PC-3 (cell line): ENCODE measurements around the gene ANKMY2. TPM values are rescaled to one million over a fixed set of nuclear protein-coding genes. Genes with fewer than 3 reads are reported as not detected.

Source experiments
- ATAC-seq: fragments of 200-7000 bp; cut with Tn5 transposase; 2 replicates; pipeline ENCODE4 v1.9.1; 2020; ENCODE audit warnings: mild to moderate bottlenecking, moderate library complexity
- BruUV-seq: library from RNA; stranded (reverse); fragments of 400-500 nt; replicated peaks from 2 replicates; lab custom pipeline; 2021; lab: Mats Ljungman, UMichigan
- CTCF ChIA-PET: fragments of 300-600 bp; sonication (Branson Sonifier 250); formaldehyde crosslinking; loops from one replicate; lab custom pipeline; 2022; ENCODE audit warnings: antibody characterized with exemption; lab: Charles Lee
- POLR2A ChIA-PET: fragments of 300-600 bp; sonication (Branson Sonifier 250); formaldehyde crosslinking; loops from one replicate; lab custom pipeline; 2022; ENCODE audit warnings: antibody characterized with exemption; ENCODE audit not compliant: unreplicated experiment; lab: Charles Lee
- DNase-seq: peaks from one replicate; pipeline ENCODE4 v3.0.0-alpha.2; 2015
- H2AFZ ChIP-seq: fragments of 300-600 bp; sonication (generic); 2 replicates; pipeline ENCODE4 v1.6.0; 2016; ENCODE audit warnings: antibody characterized with exemption, low read length
- H3F3A ChIP-seq: fragments of 300-600 bp; sonication (generic); one replicate; pipeline ENCODE4 v1.6.0; 2017; ENCODE audit warnings: antibody characterized with exemption, low read length, control low read depth, mild to moderate bottlenecking; ENCODE audit not compliant: unreplicated experiment
- H3K27ac ChIP-seq: fragments of 300-600 bp; sonication (generic); 2 replicates; pipeline ENCODE4 v1.5.1; 2016; ENCODE audit warnings: mild to moderate bottlenecking, low read length
- H3K27me3 ChIP-seq: fragments of 300-600 bp; sonication (generic); 2 replicates; pipeline ENCODE4 v1.6.1; 2016; ENCODE audit warnings: low read length, mixed read lengths
- H3K36me3 ChIP-seq: fragments of 300-600 bp; sonication (generic); 2 replicates; pipeline ENCODE4 v1.6.1; 2016; ENCODE audit warnings: low read depth, mixed run types, low read length, mixed read lengths
- H3K4me1 ChIP-seq: fragments of 300-600 bp; sonication (generic); 2 replicates; pipeline ENCODE4 v1.5.1; 2016; ENCODE audit warnings: low read length; ENCODE audit not compliant: insufficient read depth
- H3K4me2 ChIP-seq: fragments of 300-600 bp; sonication (generic); 2 replicates; pipeline ENCODE4 v1.6.0; 2016; ENCODE audit warnings: low read length
- H3K4me3 ChIP-seq: fragments of 300-600 bp; sonication (generic); 2 replicates; pipeline ENCODE4 v1.5.1; 2016; ENCODE audit warnings: mild to moderate bottlenecking, low read length, mixed read lengths
- H3K79me2 ChIP-seq: fragments of 300-600 bp; sonication (generic); 2 replicates; pipeline ENCODE4 v1.6.1; 2017; ENCODE audit warnings: low read length, mixed read lengths
- H3K9ac ChIP-seq: fragments of 300-600 bp; sonication (generic); 2 replicates; pipeline ENCODE4 v1.6.0; 2016; ENCODE audit warnings: mild to moderate bottlenecking, low read length
- H3K9me2 ChIP-seq: fragments of 300-600 bp; sonication (generic); replicated peaks from 2 replicates; pipeline ENCODE4 v1.6.1; 2016; ENCODE audit warnings: mixed run types, low read length, mixed read lengths
- H3K9me3 ChIP-seq: fragments of 300-600 bp; sonication (generic); 2 replicates; pipeline ENCODE4 v1.6.1; 2016; ENCODE audit warnings: low read length, mixed read lengths
- H4K20me1 ChIP-seq: fragments of 300-600 bp; sonication (generic); 2 replicates; pipeline ENCODE4 v1.6.1; 2016; ENCODE audit warnings: low read length, mixed read lengths
- EZH2 ChIP-seq: fragments of 300-600 bp; sonication (generic); IDR thresholded peaks from one replicate; pipeline ENCODE4 v1.6.1; 2017; ENCODE audit warnings: antibody characterized with exemption, mild to moderate bottlenecking, low read length; ENCODE audit not compliant: unreplicated experiment
- EZH2phosphoT487 ChIP-seq: fragments of 300-600 bp; sonication (generic); IDR thresholded peaks from 2 replicates; pipeline ENCODE4 v1.6.1; 2018; ENCODE audit warnings: mild to moderate bottlenecking, antibody characterized with exemption, low read length, borderline replicate concordance
- intact Hi-C: fragments of 100-400 bp; cut with micrococcal nuclease; formaldehyde crosslinking; loops from 2 replicates; pipeline ENCODE4 v1.9.0; 2023
- total RNA-seq: library from RNA; depleted of rRNA; stranded (reverse); fragments of >200 nt; gene quantifications from 2 replicates; pipeline ENCODE4 v1.2.3, GENCODE V29; 2014
- TF ChIP-seq, protein P1 (sequence below): fragments of 300-600 bp; sonication (generic); conservative IDR thresholded peaks from 2 replicates; pipeline ENCODE4 v1.5.1; 2017; ENCODE audit warnings: antibody characterized with exemption, low read depth, mild to moderate bottlenecking, low read length

ANKMY2 gene
- total RNA-seq, 1 experiment from 2014 or later = 8.5 TPM

DNA sequence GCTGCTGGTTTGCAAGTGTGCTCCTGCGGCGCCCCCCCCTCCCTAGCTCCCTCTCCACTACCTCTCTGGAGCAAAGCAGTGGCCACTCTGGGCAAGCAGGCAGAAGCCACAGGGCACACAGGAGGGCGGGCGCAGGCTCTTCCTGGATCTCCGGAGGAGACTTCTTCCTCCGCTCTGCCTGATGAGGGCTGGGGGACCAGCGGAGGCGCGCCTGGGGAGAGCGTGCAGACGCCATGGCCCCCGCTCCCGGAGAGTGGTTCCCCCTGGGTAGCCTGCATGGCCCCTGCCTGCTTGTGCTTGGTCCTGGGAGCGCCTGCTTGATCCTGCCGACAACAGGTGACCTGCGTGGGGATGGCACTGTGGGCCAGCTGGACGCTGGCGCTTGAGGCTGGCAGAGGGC lies 29.0 kb downstream of the ANKMY2 start:
- Histone ChIP-seq H3K9ac (no peak overlapping the region), H3K9me2 (no peaks in the 10 kb centered on the region), H3K36me3 (no peaks in the 10 kb centered on the region; the same call in 1 of the 2 replicates), H3K27ac (no peak overlapping the region), H2AFZ (no peak overlapping the region), H3K4me2 (no peak overlapping the region), H3F3A (no peaks in the 10 kb centered on the region), H3K79me2 (no peaks in the 10 kb centered on the region), H3K4me3 (no peak overlapping the region), H3K4me1 (no peaks in the 10 kb centered on the region), H4K20me1 (no peaks in the 10 kb centered on the region), H3K9me3 (no peaks in the 10 kb centered on the region), H3K27me3 (no peaks in the 10 kb centered on the region)
- ChIA-PET CTCF (no interaction called here), POLR2A (no interaction called here)
- TF ChIP-seq EZH2phosphoT487 = no peak
- TF ChIP-seq EZH2 = no peak
- TF ChIP-seq, protein P1, sequence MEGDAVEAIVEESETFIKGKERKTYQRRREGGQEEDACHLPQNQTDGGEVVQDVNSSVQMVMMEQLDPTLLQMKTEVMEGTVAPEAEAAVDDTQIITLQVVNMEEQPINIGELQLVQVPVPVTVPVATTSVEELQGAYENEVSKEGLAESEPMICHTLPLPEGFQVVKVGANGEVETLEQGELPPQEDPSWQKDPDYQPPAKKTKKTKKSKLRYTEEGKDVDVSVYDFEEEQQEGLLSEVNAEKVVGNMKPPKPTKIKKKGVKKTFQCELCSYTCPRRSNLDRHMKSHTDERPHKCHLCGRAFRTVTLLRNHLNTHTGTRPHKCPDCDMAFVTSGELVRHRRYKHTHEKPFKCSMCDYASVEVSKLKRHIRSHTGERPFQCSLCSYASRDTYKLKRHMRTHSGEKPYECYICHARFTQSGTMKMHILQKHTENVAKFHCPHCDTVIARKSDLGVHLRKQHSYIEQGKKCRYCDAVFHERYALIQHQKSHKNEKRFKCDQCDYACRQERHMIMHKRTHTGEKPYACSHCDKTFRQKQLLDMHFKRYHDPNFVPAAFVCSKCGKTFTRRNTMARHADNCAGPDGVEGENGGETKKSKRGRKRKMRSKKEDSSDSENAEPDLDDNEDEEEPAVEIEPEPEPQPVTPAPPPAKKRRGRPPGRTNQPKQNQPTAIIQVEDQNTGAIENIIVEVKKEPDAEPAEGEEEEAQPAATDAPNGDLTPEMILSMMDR = no peak
- ATAC-seq = no peak
- DNase-seq = no peak
- BruUV-seq = no TSS peak
- intact Hi-C loops = no loop called here

DNA sequence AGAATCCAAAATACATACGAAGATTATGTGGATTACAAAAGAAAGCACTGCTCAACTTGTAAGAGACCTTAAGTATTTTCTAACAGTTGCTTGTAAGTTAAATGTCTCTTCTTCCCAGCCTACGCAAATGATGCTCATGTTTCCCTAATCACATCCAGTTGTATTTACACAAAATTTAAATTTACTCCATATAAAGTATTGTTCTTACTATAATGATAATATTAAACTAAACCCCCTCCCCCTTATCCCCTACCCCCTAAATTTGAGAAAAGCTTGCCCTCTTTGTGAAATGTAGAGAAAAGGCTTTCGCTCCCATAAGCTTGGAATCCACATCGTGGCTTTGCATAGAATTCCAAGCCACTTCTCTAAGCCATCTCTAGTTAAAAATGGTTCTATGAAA lies 29.4 kb downstream of the ANKMY2 start:
- no peaks in the 10 kb centered on the region for H3K9me2 ChIP-seq
- no peaks in the 10 kb centered on the region for H3K79me2 ChIP-seq
- TF ChIP-seq, protein P1 = no peak
- TF ChIP-seq EZH2 (no peak), EZH2phosphoT487 (no peak)
- ATAC-seq (no peak), DNase-seq (no peak)
- no peak overlapping the region for H3K27ac ChIP-seq
- no peaks in the 10 kb centered on the region for H3F3A ChIP-seq
- no peaks in the 10 kb centered on the region; the same call in 1 of the 2 replicates for H3K36me3 ChIP-seq
- H3K9ac ChIP-seq = no peak overlapping the region
- BruUV-seq = no TSS peak
- ChIA-PET POLR2A (no interaction called here), CTCF (no interaction called here)
- no peak overlapping the region for H3K4me2 ChIP-seq
- no peak overlapping the region for H3K4me3 ChIP-seq
- H2AFZ ChIP-seq = no peak overlapping the region
- no peaks in the 10 kb centered on the region for H3K9me3 ChIP-seq
- no peaks in the 10 kb centered on the region for H3K27me3 ChIP-seq
- no peaks in the 10 kb centered on the region for H3K4me1 ChIP-seq
- H4K20me1 ChIP-seq = no peaks in the 10 kb centered on the region
- intact Hi-C loops = no loop called here

DNA sequence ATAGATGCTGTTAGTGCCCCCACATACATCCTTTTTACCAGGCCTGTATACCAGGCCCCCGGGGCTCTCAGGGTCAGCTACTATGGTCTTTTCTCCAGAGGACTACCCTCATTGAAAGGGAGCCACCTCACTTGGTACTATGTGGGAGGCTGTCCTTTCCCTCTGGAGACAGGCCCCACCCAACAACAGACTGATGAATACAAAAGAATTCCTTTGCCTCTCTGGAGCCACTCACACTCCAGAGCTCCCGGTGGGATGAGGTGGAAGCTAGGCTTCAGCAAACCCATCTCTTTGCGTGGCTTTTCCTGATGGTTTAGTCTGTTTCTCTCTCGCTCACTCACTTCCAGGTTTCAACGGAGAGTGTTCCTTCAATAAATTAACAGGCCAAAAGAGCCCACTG lies 30.3 kb downstream of the ANKMY2 start:
- Histone ChIP-seq H3K4me3 (no peak overlapping the region), H3K27me3 (no peaks in the 10 kb centered on the region), H3F3A (no peaks in the 10 kb centered on the region), H3K9ac (no peak overlapping the region), H2AFZ (no peak overlapping the region), H3K4me1 (no peaks in the 10 kb centered on the region), H4K20me1 (no peaks in the 10 kb centered on the region), H3K27ac (no peak overlapping the region), H3K9me2 (no peaks in the 10 kb centered on the region), H3K36me3 (no peaks in the 10 kb centered on the region), H3K79me2 (no peaks in the 10 kb centered on the region), H3K4me2 (no peak overlapping the region), H3K9me3 (no peaks in the 10 kb centered on the region)
- no peak for TF ChIP-seq EZH2phosphoT487
- BruUV-seq = no TSS peak
- POLR2A ChIA-PET = no interaction called here
- CTCF ChIA-PET = no interaction called here
- ATAC-seq = no peak
- intact Hi-C loops = no loop called here
- no peak for DNase-seq
